OCI-LY7 (cell line): ENCODE measurements around the gene TBC1D7. TPM values are rescaled to one million over a fixed set of nuclear protein-coding genes. Genes with fewer than 3 reads are reported as not detected.

Experiments used
- BruUV-seq: library from RNA; stranded (reverse); fragments of 400-500 nt; replicated peaks from 2 replicates; lab custom pipeline; 2021; lab: Mats Ljungman, UMichigan
- CTCF ChIA-PET: fragments of 300-600 bp; sonication (Branson Sonifier 250); formaldehyde crosslinking; loops from one replicate; lab custom pipeline; 2022; ENCODE audit warnings: antibody characterized with exemption; ENCODE audit not compliant: unreplicated experiment; lab: Charles Lee
- POLR2A ChIA-PET: fragments of 300-600 bp; sonication (Branson Sonifier 250); formaldehyde crosslinking; loops from one replicate; lab custom pipeline; 2022; ENCODE audit warnings: antibody characterized with exemption; lab: Charles Lee
- DNase-seq: peaks from one replicate; pipeline ENCODE4 v3.0.0-alpha.2; 2015; ENCODE audit warnings: low spot score
- H2AFZ ChIP-seq: fragments of 200-600 bp; sonication (generic), shearing (Covaris generic); 2 replicates; pipeline ENCODE4 v1.6.1; 2014; ENCODE audit warnings: mild to moderate bottlenecking, antibody characterized with exemption, low read length, moderate library complexity
- H3K27ac ChIP-seq: fragments of 200-600 bp; sonication (generic); 2 replicates; pipeline ENCODE4 v1.5.1; 2014; ENCODE audit warnings: mixed run types, low read depth, mild to moderate bottlenecking, moderate library complexity, low read length, inconsistent platforms; ENCODE audit not compliant: poor library complexity, severe bottlenecking
- H3K36me3 ChIP-seq: fragments of 200-600 bp; sonication (generic); 2 replicates; pipeline ENCODE4 v1.6.1; 2014; ENCODE audit warnings: mild to moderate bottlenecking, antibody characterized with exemption, low read length, moderate library complexity, mixed read lengths; ENCODE audit not compliant: insufficient read depth
- H3K4me1 ChIP-seq: fragments of 200-600 bp; sonication (generic); 2 replicates; pipeline ENCODE4 v1.5.1; 2014; ENCODE audit warnings: mild to moderate bottlenecking, low read length; ENCODE audit not compliant: insufficient read depth, poor library complexity, severe bottlenecking
- H3K4me2 ChIP-seq: fragments of 200-600 bp; sonication (generic); 2 replicates; pipeline ENCODE4 v1.6.1; 2014; ENCODE audit warnings: mild to moderate bottlenecking, low read length
- H3K4me3 ChIP-seq: fragments of 200-600 bp; sonication (generic); 2 replicates; pipeline ENCODE4 v1.5.1; 2014; ENCODE audit warnings: mild to moderate bottlenecking, low read depth, low read length; ENCODE audit not compliant: poor library complexity, severe bottlenecking
- H3K79me2 ChIP-seq: fragments of 200-600 bp; sonication (generic); 2 replicates; pipeline ENCODE4 v1.6.1; 2016; ENCODE audit warnings: low read depth, mild to moderate bottlenecking, low read length, moderate library complexity, mixed read lengths; ENCODE audit not compliant: insufficient read depth
- H3K9me2 ChIP-seq: fragments of 200-600 bp; sonication (generic); 2 replicates; pipeline ENCODE4 v1.6.1; 2016; ENCODE audit warnings: mild to moderate bottlenecking, low read length, mixed read lengths; ENCODE audit not compliant: insufficient read depth
- H3K9me3 ChIP-seq: fragments of 200-600 bp; sonication (generic); 2 replicates; pipeline ENCODE4 v1.6.1; 2014; ENCODE audit warnings: mild to moderate bottlenecking, mixed run types, low read length, mixed read lengths
- H4K20me1 ChIP-seq: fragments of 200-600 bp; sonication (generic); 2 replicates; pipeline ENCODE4 v1.6.1; 2014; ENCODE audit warnings: mild to moderate bottlenecking, antibody characterized with exemption, low read length, moderate library complexity, mixed read lengths; ENCODE audit not compliant: insufficient read depth
- CTCF ChIP-seq: fragments of 200-600 bp; sonication (generic); conservative IDR thresholded peaks from 2 replicates; pipeline ENCODE4 v1.5.1; 2014; ENCODE audit warnings: mild to moderate bottlenecking, antibody characterized with exemption, low read length, moderate library complexity, mixed read lengths
- EZH2phosphoT487 ChIP-seq: fragments of 200-600 bp; sonication (generic); IDR thresholded peaks from 2 replicates; pipeline ENCODE4 v1.6.1; 2018; ENCODE audit warnings: low read depth, borderline replicate concordance, mild to moderate bottlenecking, mixed run types, antibody characterized with exemption, low read length, moderate library complexity, mixed read lengths
- intact Hi-C: fragments of 100-400 bp; cut with micrococcal nuclease; formaldehyde crosslinking; loops from one replicate; pipeline ENCODE4 v1.10.0; 2022; ENCODE audit not compliant: unreplicated experiment
- total RNA-seq, 2 experiments: library from RNA; depleted of rRNA in 1 of 2; stranded (reverse); fragments of >200 nt in 1 of 2; shearing (Covaris generic) in 1 of 2; gene quantifications; 2 replicates each; pipeline ENCODE4 v1.2.3, GENCODE V29; 2014 to 2022

TBC1D7 gene
- total RNA-seq, 2 experiments from 2014 or later, result 46.2 to 69.2 TPM

- DNase-seq, result no peak
- Histone ChIP-seq H3K9me2 (no peaks in the 10 kb centered on the region), H3K4me3 (no peak overlapping the region), H3K9me3 (0 out of 2 replicates have a peak, but pooled peaks cover 4% of the 10 kb centered on the region), H3K36me3 (no peaks in the 10 kb centered on the region; the same call in 1 of the 2 replicates), H3K27ac (no peak overlapping the region), H3K4me2 (0 out of 2 replicates have a peak overlapping the region, but pooled peaks have one; percentile 13), H3K4me1 (peaks cover 56% of the 10 kb centered on the region), H2AFZ (peak overlapping the region; percentile 33; the same call in 1 of the 2 replicates), H3K79me2 (peaks cover 14% of the 10 kb centered on the region; the same call in 1 of the 2 replicates), H4K20me1 (no peaks in the 10 kb centered on the region)
- TF ChIP-seq EZH2phosphoT487 (no peak), CTCF (no peak)
- BruUV-seq, result no TSS peak
- ChIA-PET CTCF (interaction anchor here (1.6 kb wide), 1 partner anchor 17 kb away, joined by 3 read pairs; no protein-coding TSS in a partner anchor), POLR2A (interaction anchor here (0.6 to 2.0 kb wide), 12 partner anchors 8 to 282 kb away, joined by 3 to 8 read pairs (median 4); partner anchors contain the start of gene TBC1D7)
- intact Hi-C loops, result no loop called here
Measured at GRCh38 chr6:13268913-13269518, 59.3 kb downstream of the TBC1D7 start.

- ChIA-PET CTCF (no interaction called here), POLR2A (interaction anchor here (1.3 to 1.6 kb wide), 2 partner anchors 9 to 60 kb away, joined by 4 to 7 read pairs; no protein-coding TSS in a partner anchor)
- H3K4me3 ChIP-seq, result no peak overlapping the region
- no peaks in the 10 kb centered on the region for H4K20me1 ChIP-seq
- H3K4me1 ChIP-seq, result peaks cover 66% of the 10 kb centered on the region
- H3K9me2 ChIP-seq, result no peaks in the 10 kb centered on the region
- H3K27ac ChIP-seq, result no peak overlapping the region
- intact Hi-C loops, result no loop called here
- no peaks in the 10 kb centered on the region for H3K79me2 ChIP-seq
- no TSS peak for BruUV-seq
- 0 out of 2 replicates have a peak, but pooled peaks cover 4% of the 10 kb centered on the region for H3K9me3 ChIP-seq
- H2AFZ ChIP-seq, result no peak overlapping the region
- H3K4me2 ChIP-seq, result no peak overlapping the region
- TF ChIP-seq EZH2phosphoT487, result no peak
- no peak for TF ChIP-seq CTCF
- no peaks in the 10 kb centered on the region; the same call in 1 of the 2 replicates for H3K36me3 ChIP-seq
- DNase-seq, result no peak
Measured at GRCh38 chr6:13267142-13267651, 61.1 kb downstream of the TBC1D7 start.

- no peaks in the 10 kb centered on the region for H4K20me1 ChIP-seq
- no TSS peak for BruUV-seq
- H3K79me2 ChIP-seq, result no peaks in the 10 kb centered on the region
- H3K4me2 ChIP-seq, result peak overlapping the region; percentile 80
- H3K27ac ChIP-seq, result peak overlapping the region; percentile 94
- ChIA-PET POLR2A (interaction anchor here (0.6 to 2.8 kb wide), 10 partner anchors 9 to 1325 kb away, joined by 3 to 13 read pairs (median 4); partner anchors contain the start of gene TBC1D7), CTCF (no interaction called here)
- no peaks in the 10 kb centered on the region; the same call in 1 of the 2 replicates for H3K36me3 ChIP-seq
- peak overlapping the region; percentile 69; the same call in 1 of the 2 replicates for H2AFZ ChIP-seq
- no peak for TF ChIP-seq CTCF
- no peak for TF ChIP-seq EZH2phosphoT487
- no peak overlapping the region for H3K4me3 ChIP-seq
- 0 out of 2 replicates have a peak, but pooled peaks cover 4% of the 10 kb centered on the region for H3K9me3 ChIP-seq
- H3K4me1 ChIP-seq, result peaks cover 76% of the 10 kb centered on the region
- intact Hi-C loops, result no loop called here
- no peak for DNase-seq
- H3K9me2 ChIP-seq, result no peaks in the 10 kb centered on the region
Measured at GRCh38 chr6:13263669-13264068, 64.7 kb downstream of the TBC1D7 start.
